Caco-2 (cell line): ENCODE measurements around the gene GPR173. TPM values are rescaled to one million over a fixed set of nuclear protein-coding genes. Genes with fewer than 3 reads are reported as not detected.

Source experiments
- BruUV-seq: library from RNA; stranded (reverse); fragments of 400-500 nt; replicated peaks from 2 replicates; lab custom pipeline; 2021; lab: Mats Ljungman, UMichigan
- CTCF ChIA-PET: fragments of 300-600 bp; sonication (Branson Sonifier 250); formaldehyde crosslinking; loops from one replicate; lab custom pipeline; 2022; ENCODE audit warnings: antibody characterized with exemption; lab: Charles Lee
- POLR2A ChIA-PET: fragments of 300-600 bp; sonication (Branson Sonifier 250); formaldehyde crosslinking; loops from one replicate; lab custom pipeline; 2022; ENCODE audit warnings: antibody characterized with exemption; lab: Charles Lee
- DNase-seq, 2 experiments: peaks; one replicate each; pipeline versions ENCODE4 v3.0.0 to v3.0.0-alpha.2; 2020 to 2022
- H3K27me3 ChIP-seq: replicated peaks from 2 replicates; pipeline ENCODE4 v1.6.0; 2011; ENCODE audit warnings: low read length; ENCODE audit not compliant: control insufficient read depth, insufficient read depth
- H3K36me3 ChIP-seq: 2 replicates; pipeline ENCODE4 v1.5.1; 2011; ENCODE audit warnings: low read length; ENCODE audit not compliant: control insufficient read depth, insufficient read depth
- H3K4me1 ChIP-seq: fragments of 250-450 bp; sonication (Bioruptor Pico); 2 replicates; pipeline ENCODE4 v1.5.1; 2020; ENCODE audit warnings: mild to moderate bottlenecking
- H3K4me3 ChIP-seq: 2 replicates; pipeline ENCODE4 v1.5.1; 2011; ENCODE audit warnings: low read depth, mild to moderate bottlenecking, control low read depth, low read length
- H3K9me3 ChIP-seq: fragments of 250-450 bp; sonication (Bioruptor Pico); 2 replicates; pipeline ENCODE4 v1.5.1; 2020; ENCODE audit warnings: mild to moderate bottlenecking, moderate library complexity
- H3K27ac Mint-ChIP-seq: one replicate; pipeline ENCODE4 v1.8.0; 2022; ENCODE audit warnings: mixed read lengths; ENCODE audit not compliant: unreplicated experiment
- H3K27me3 Mint-ChIP-seq: one replicate; pipeline ENCODE4 v1.8.0; 2022; ENCODE audit warnings: mixed read lengths; ENCODE audit not compliant: insufficient read depth, unreplicated experiment
- H3K36me3 Mint-ChIP-seq: one replicate; pipeline ENCODE4 v1.8.0; 2022; ENCODE audit warnings: mild to moderate bottlenecking, mixed read lengths; ENCODE audit not compliant: insufficient read depth, unreplicated experiment
- H3K4me1 Mint-ChIP-seq: one replicate; pipeline ENCODE4 v1.8.0; 2022; ENCODE audit warnings: low read depth, mixed read lengths; ENCODE audit not compliant: unreplicated experiment
- H3K4me3 Mint-ChIP-seq: one replicate; pipeline ENCODE4 v1.8.0; 2022; ENCODE audit warnings: mild to moderate bottlenecking, moderate library complexity, mixed read lengths; ENCODE audit not compliant: unreplicated experiment
- H3K9me3 Mint-ChIP-seq: one replicate; pipeline ENCODE4 v1.8.0; 2022; ENCODE audit warnings: mixed read lengths; ENCODE audit not compliant: unreplicated experiment
- intact Hi-C: fragments of 100-400 bp; cut with micrococcal nuclease; formaldehyde crosslinking; loops from one replicate; pipeline ENCODE4 v1.10.0; 2022; ENCODE audit not compliant: unreplicated experiment
- total RNA-seq: library from RNA; stranded (reverse); gene quantifications from 2 replicates; pipeline ENCODE4 v1.2.3, GENCODE V29; 2022
- TF ChIP-seq, protein P1 (sequence below), 2 experiments: fragments of 200-600 bp in 1 of 2; IDR thresholded peaks; 1 replicate in 1 of 2; 2 replicates in 1 of 2; pipeline versions ENCODE4 v1.5.1 to v1.8.0; 2011 to 2022; ENCODE audit warnings: antibody characterized with exemption in 1 of 2, control low read depth in 1 of 2, inconsistent platforms in 1 of 2, low read depth in 1 of 2, low read length in 1 of 2, mild to moderate bottlenecking in 1 of 2, moderate library complexity in 1 of 2; ENCODE audit not compliant: insufficient read depth in 1 of 2, severe bottlenecking in 1 of 2, unreplicated experiment in 1 of 2

GPR173 gene
- total RNA-seq, 1 experiment from 2014 or later = 0.18 TPM

DNA sequence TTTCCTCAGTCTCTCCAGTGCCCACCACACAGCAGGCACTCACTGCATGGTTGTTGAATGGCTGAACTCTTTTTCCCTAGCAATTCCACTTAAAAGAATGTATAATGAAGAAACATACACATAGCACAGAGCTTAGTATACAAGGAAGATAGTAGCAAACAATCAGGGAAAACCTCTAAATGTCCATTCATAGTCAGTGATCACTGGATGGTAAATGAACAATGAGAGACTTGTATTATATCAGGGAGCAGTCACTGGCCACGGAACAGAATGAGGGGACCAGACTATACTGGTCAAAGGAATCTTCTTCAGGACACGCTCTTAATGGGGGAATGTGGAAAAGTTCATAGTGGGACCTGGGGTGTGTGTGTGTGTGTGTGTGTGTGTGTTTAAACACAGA is 46.6 kb upstream of the GPR173 start:
- no peaks in the 10 kb centered on the region for H3K27me3 Mint-ChIP-seq

DNA sequence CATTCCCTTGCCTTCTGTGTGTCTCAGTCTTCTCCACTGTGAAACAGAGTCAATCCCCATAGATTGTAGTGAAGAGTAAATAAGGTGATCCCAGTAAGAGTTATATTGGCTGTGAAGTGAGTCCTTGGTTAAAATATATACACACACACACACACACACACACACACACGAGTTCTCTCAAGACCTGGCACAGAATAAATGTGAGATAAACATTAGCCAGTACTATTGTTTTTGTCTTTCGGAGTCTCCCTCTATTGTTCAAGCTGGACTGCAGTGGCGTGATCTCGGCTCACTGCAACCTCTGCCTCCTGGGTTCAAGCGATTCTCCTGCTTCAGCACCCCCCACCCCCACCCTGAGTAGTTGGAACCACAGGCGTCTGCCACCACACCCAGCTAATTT is 45.5 kb upstream of the GPR173 start:
- TF ChIP-seq, protein P1, sequence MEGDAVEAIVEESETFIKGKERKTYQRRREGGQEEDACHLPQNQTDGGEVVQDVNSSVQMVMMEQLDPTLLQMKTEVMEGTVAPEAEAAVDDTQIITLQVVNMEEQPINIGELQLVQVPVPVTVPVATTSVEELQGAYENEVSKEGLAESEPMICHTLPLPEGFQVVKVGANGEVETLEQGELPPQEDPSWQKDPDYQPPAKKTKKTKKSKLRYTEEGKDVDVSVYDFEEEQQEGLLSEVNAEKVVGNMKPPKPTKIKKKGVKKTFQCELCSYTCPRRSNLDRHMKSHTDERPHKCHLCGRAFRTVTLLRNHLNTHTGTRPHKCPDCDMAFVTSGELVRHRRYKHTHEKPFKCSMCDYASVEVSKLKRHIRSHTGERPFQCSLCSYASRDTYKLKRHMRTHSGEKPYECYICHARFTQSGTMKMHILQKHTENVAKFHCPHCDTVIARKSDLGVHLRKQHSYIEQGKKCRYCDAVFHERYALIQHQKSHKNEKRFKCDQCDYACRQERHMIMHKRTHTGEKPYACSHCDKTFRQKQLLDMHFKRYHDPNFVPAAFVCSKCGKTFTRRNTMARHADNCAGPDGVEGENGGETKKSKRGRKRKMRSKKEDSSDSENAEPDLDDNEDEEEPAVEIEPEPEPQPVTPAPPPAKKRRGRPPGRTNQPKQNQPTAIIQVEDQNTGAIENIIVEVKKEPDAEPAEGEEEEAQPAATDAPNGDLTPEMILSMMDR (IDR thresholded peaks at IDR 0.05; ENCODE audit: insufficient read depth in 1 of 2, low read depth in 1 of 2, low read length in 1 of 2, severe bottlenecking in 1 of 2, unreplicated experiment in 1 of 2) = no peak
- H3K4me3 ChIP-seq = no peak overlapping the region
- Mint-ChIP-seq H3K36me3 (no peaks in the 10 kb centered on the region), H3K4me3 (no peak overlapping the region), H3K27ac (no peak overlapping the region), H3K9me3 (peaks cover 9% of the 10 kb centered on the region), H3K4me1 (peaks cover 4% of the 10 kb centered on the region), H3K27me3 (no peaks in the 10 kb centered on the region)
- H3K36me3 ChIP-seq = no peaks in the 10 kb centered on the region
- BruUV-seq = no TSS peak
- intact Hi-C loops = no loop called here
- H3K4me1 ChIP-seq = no peaks in the 10 kb centered on the region
- H3K27me3 ChIP-seq = no peaks in the 10 kb centered on the region
- DNase-seq = no peak
- ChIA-PET POLR2A (no interaction called here), CTCF (no interaction called here)
- H3K9me3 ChIP-seq = no peaks in the 10 kb centered on the region

More for the DNA sequence above, 46.6 kb upstream of the GPR173 start:
- intact Hi-C loops = no loop called here
- Mint-ChIP-seq H3K27ac (no peak overlapping the region), H3K4me1 (peaks cover 4% of the 10 kb centered on the region), H3K4me3 (no peak overlapping the region), H3K9me3 (no peaks in the 10 kb centered on the region), H3K36me3 (no peaks in the 10 kb centered on the region)
- H3K27me3 ChIP-seq = no peaks in the 10 kb centered on the region
- H3K36me3 ChIP-seq = no peaks in the 10 kb centered on the region
- BruUV-seq = no TSS peak
- no peaks in the 10 kb centered on the region for H3K4me1 ChIP-seq
- TF ChIP-seq, protein P1 (IDR thresholded peaks at IDR 0.05; ENCODE audit: insufficient read depth in 1 of 2, low read depth in 1 of 2, low read length in 1 of 2, severe bottlenecking in 1 of 2, unreplicated experiment in 1 of 2) = no peak
- H3K4me3 ChIP-seq = no peak overlapping the region
- ChIA-PET POLR2A (no interaction called here), CTCF (no interaction called here)
- no peaks in the 10 kb centered on the region for H3K9me3 ChIP-seq
- no peak for DNase-seq

DNA sequence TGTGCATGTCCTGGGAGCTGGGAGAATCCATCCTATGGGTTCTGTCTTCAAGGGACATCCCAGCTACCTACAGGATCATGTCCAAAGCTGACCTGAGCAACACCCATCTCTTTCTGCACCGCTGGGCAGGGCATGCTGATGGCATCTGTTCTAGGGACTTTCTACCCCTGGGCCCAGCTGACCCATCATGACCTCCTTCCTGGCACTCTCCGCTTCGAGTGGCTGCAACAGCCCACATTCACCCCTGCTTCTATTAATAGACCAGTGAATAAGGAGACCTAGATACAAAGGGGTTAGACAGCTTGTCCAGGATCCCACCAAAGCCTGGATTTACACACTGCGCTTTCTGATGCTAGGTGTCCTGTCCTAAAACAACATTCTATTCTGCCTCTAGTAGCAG is 44.6 kb upstream of the GPR173 start:
- H3K4me3 Mint-ChIP-seq = no peak overlapping the region
- no peaks in the 10 kb centered on the region for H3K9me3 ChIP-seq
- H3K27ac Mint-ChIP-seq = no peak overlapping the region
- intact Hi-C loops = no loop called here
- ChIA-PET POLR2A (no interaction called here), CTCF (no interaction called here)
- H3K4me1 Mint-ChIP-seq = peaks cover 4% of the 10 kb centered on the region
- no peaks in the 10 kb centered on the region for H3K4me1 ChIP-seq
- H3K36me3 ChIP-seq = no peaks in the 10 kb centered on the region
- no peaks in the 10 kb centered on the region for H3K36me3 Mint-ChIP-seq
- TF ChIP-seq, protein P1 (IDR thresholded peaks at IDR 0.05; ENCODE audit: insufficient read depth in 1 of 2, low read depth in 1 of 2, low read length in 1 of 2, severe bottlenecking in 1 of 2, unreplicated experiment in 1 of 2) = no peak
- peaks cover 9% of the 10 kb centered on the region for H3K9me3 Mint-ChIP-seq
- H3K27me3 Mint-ChIP-seq = no peaks in the 10 kb centered on the region
- DNase-seq = no peak
- H3K27me3 ChIP-seq = no peaks in the 10 kb centered on the region
- no peak overlapping the region for H3K4me3 ChIP-seq
- BruUV-seq = no TSS peak
